HAP-1 (cell line): ENCODE data around the gene CHRNA9.
A peak's percentile ranks its signal among the peaks of the same experiment; 100 is the strongest.

Experiments
- DNase-seq, 2 experiments: peaks; one replicate each; pipeline ENCODE4 v3.0.0-alpha.2; 2016 to 2020; ENCODE audit warnings: low spot score in 2 of 2
- H3K27me3 ChIP-seq: fragments of 250-450 bp; sonication (Bioruptor Pico); 2 replicates; pipeline ENCODE4 v1.5.1; 2020; ENCODE audit warnings: low read depth, mild to moderate bottlenecking, moderate library complexity
- H3K36me3 ChIP-seq: fragments of 250-450 bp; sonication (Bioruptor Pico); replicated peaks from 2 replicates; pipeline ENCODE4 v1.5.1; 2020; ENCODE audit warnings: mild to moderate bottlenecking
- H3K4me1 ChIP-seq: fragments of 250-450 bp; sonication (Bioruptor Pico); 2 replicates; pipeline ENCODE4 v1.5.1; 2020; ENCODE audit warnings: mild to moderate bottlenecking
- H3K4me3 ChIP-seq: fragments of 250-450 bp; sonication (Bioruptor Pico); 2 replicates; pipeline ENCODE4 v1.5.1; 2020; ENCODE audit warnings: mild to moderate bottlenecking, moderate library complexity
- H3K9me3 ChIP-seq: fragments of 250-450 bp; sonication (Bioruptor Pico); 2 replicates; pipeline ENCODE4 v1.5.1; 2020; ENCODE audit warnings: mild to moderate bottlenecking, moderate library complexity
- in situ Hi-C: fragments of 300-500 bp; cut with MboI; formaldehyde crosslinking; loops from 3 replicates; pipeline ENCODE4 v1.14.3; 2020; ENCODE audit warnings: low sequenced_read_pairs, inconsistent platforms, mixed read lengths

CHRNA9 gene

DNA sequence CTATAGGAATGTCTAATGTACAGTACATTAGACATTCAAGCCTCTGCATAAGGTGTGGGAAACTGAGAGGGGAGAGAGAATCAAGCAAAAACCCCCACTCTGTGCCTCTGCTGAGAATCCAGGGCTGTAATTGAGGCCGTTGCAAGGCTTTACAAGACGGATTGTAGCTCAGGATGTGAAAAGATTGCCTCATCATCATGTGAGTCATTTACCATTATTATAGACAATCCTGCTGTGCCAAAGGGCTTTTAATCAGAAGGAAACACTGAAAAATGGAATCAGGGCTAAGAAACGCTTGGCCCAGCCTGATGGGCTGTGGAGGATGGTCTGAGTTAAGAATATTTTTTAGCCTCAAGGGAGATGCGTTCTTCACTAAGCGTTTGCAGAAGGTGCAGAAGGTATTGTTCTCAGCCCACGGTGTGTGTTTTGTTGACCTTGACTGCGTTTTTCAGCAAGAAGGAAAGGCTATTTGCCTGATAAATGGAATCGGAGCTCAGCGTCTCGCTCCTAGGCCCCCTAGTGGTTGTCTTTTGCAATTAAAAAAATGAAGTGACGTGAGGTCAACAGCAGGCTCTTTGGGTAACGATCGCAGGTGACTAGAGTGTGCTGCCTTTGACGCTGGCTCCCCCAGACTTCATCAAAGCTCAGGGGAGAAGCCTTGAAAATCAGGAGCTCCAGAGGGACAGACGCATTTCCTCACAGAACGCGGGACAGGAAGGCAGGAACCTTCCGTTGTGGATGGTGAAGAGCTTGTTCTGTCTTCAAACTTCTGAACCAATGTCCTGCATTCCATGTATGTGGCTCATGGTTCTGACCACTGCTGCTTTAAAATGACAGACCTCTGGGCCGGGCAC lies 18.1 kb upstream of the CHRNA9 start:
- in situ Hi-C loops: loop anchor here (10.0 to 25.0 kb wide), 2 partner anchors 262 to 855 kb away; partner anchors contain the start of genes LIAS, N4BP2 and RPL9
- H3K4me3 ChIP-seq: peak overlapping the region; percentile 2
- no peaks in the 10 kb centered on the region for H3K36me3 ChIP-seq
- no peaks in the 10 kb centered on the region for H3K27me3 ChIP-seq
- peak; percentile 82 to 83 for DNase-seq
- peaks cover 27% of the 10 kb centered on the region for H3K4me1 ChIP-seq
- no peaks in the 10 kb centered on the region for H3K9me3 ChIP-seq

DNA sequence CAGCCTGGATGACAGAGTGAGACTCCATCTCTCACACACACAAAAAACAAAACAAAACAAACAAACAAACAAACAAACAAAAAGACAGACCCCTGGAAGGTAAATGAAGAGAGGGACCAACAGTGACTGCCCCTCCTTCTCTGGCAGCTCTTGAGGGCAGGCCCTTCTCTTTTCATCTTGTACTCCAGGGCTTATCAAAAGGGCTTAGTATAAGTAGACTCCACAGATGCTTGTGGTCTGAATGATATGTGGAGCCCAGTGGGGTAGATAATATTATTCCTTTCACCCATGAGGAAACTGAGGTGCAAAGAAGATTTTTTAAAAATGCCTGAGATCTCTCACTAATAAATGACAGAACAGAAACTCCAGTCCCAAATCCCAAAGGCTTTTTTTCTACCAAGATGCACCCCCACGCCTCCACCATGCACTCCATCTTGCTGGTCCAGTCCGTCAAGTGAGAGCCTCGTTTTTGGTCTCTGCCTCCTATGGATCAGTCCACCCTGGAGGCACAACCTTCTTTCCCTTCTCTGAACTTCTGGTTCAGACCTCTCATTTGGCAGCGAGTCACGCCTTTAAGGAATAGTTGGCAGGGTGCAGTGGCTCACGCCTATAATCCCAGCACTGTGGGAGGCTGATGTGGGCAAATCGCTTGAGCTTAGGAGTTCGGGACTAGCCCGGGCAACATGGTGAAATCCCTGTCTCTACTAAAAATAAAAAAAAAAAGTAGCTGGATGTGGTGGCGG lies 17.0 kb upstream of the CHRNA9 start:
- in situ Hi-C loops: loop anchor here (10.0 to 25.0 kb wide), 2 partner anchors 263 to 856 kb away; partner anchors contain the start of genes LIAS, N4BP2 and RPL9
- Histone ChIP-seq H3K36me3 (no peaks in the 10 kb centered on the region), H3K9me3 (no peaks in the 10 kb centered on the region), H3K27me3 (no peaks in the 10 kb centered on the region), H3K4me1 (peaks cover 38% of the 10 kb centered on the region), H3K4me3 (no peak overlapping the region)
- DNase-seq: no peak

DNA sequence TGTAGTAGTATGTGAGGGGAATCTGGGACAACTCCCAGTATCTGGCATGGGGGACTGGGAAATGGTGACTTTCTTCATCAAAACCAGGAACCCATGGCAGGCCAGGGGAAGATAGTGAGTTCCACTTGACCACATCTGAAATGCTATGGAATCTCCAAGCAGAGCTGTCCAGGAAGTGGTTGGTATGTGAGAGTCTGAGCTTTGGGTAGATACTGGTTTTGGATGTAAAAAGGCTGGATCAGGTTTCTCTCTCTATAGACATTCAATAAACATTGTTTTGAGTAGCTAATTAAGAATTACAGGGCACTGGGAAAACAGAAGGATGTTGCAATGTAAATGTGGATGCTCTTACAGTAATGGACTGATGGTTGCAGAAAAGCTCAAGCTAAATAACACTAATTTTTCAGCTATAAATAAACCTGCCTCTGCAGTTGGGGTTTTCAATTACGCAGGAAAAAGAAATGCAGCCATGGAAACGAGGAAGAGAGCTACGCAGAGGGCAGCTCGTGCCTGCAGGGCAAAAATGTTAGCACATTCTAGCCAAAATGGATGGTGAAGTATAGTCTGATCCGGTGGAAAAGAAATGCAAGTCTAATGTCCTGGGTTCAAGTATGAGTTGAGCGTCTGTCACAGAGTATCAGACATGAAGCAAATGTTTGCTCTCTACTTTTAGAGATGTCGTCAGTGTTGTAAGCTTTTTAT lies 13.4 kb upstream of the CHRNA9 start:
- Histone ChIP-seq H3K36me3 (no peaks in the 10 kb centered on the region), H3K27me3 (no peaks in the 10 kb centered on the region), H3K9me3 (no peaks in the 10 kb centered on the region), H3K4me1 (peaks cover 26% of the 10 kb centered on the region), H3K4me3 (no peak overlapping the region)
- in situ Hi-C loops: loop anchor here (25.0 kb wide), 1 partner anchor 859 kb away; the partner anchor contains the start of genes LIAS and RPL9
- DNase-seq: peak; percentile 26 to 30

DNA sequence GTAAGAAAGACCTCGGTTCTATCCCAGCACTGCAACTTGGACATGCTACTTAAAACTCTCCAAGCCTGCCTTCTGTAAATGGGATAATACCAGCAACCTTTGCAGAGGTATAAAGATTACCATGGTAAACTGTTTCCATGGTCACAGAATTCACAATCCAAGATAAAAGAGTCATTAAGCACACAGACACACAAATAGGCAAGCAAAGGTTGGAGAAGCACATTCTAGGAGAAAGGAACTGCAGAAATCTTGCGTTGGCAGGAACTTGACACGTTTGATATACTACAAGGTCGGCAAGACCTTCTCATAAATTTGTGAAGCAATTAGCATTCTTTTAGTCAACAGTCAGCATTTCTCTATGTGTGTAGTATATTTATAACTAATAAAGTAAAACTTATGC lies 12.3 kb upstream of the CHRNA9 start:
- in situ Hi-C loops: loop anchor here (25.0 kb wide), 1 partner anchor 861 kb away; the partner anchor contains the start of genes LIAS and RPL9
- Histone ChIP-seq H3K4me1 (peaks cover 19% of the 10 kb centered on the region), H3K9me3 (no peaks in the 10 kb centered on the region), H3K27me3 (no peaks in the 10 kb centered on the region), H3K36me3 (no peaks in the 10 kb centered on the region), H3K4me3 (no peak overlapping the region)
- peak in 1 of 2 experiments; percentile 17 for DNase-seq

DNA sequence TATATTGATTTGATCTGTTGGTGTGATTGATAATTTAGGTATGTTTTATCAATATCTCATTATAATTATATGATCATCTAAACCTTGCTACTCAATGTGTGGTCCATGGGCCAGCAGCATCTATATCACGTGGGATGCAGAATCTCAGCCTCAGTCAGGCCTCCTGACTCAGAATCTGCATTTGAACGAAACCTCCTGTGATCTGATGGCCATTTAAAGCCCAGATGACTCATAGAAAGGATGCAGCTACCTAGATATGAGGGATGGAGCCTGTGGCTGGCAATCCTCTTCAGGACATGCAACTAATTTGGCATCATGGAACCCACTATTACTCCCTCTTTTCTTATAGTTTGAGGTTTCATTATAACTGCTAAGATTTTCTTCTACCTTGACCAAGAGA lies 11.3 kb upstream of the CHRNA9 start:
- no peak for DNase-seq
- Histone ChIP-seq H3K4me3 (no peak overlapping the region), H3K9me3 (no peaks in the 10 kb centered on the region), H3K27me3 (no peaks in the 10 kb centered on the region), H3K36me3 (no peaks in the 10 kb centered on the region), H3K4me1 (peaks cover 19% of the 10 kb centered on the region)
- in situ Hi-C loops: loop anchor here (25.0 kb wide), 1 partner anchor 862 kb away; the partner anchor contains the start of genes LIAS and RPL9

DNA sequence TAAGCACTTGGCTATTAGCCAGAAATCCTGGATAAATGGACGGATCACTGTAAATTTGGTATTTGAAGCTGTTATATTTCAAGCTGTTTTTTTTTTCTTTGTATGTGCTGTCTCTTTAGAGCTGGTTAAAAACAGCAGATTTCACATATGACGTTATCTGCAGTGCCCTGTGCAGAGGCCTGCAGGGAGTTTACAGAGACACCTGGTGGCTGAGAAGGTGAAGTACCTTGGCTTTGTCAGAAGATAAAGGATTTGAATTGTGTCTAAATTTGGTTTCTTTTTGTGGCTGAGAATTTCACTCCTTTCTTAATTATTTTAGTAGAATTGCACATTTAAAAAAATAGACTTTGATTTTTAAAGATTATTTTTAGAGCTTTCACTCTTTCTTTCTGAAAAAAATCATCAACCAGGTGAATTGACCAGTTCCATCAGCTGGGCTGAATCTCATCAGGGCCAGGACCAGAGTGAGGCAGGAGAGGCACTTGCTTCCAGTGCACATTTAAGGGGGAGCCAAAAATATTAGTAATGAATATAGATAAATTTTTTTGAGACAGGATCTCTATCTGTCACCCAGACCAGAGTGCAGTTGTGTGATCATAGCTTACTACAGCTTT lies 9.6 kb upstream of the CHRNA9 start:
- no peaks in the 10 kb centered on the region for H3K36me3 ChIP-seq
- DNase-seq: peak; percentile 65
- in situ Hi-C loops: no loop called here
- H3K9me3 ChIP-seq: no peaks in the 10 kb centered on the region
- peaks cover 19% of the 10 kb centered on the region for H3K4me1 ChIP-seq
- no peak overlapping the region for H3K4me3 ChIP-seq
- no peaks in the 10 kb centered on the region for H3K27me3 ChIP-seq

DNA sequence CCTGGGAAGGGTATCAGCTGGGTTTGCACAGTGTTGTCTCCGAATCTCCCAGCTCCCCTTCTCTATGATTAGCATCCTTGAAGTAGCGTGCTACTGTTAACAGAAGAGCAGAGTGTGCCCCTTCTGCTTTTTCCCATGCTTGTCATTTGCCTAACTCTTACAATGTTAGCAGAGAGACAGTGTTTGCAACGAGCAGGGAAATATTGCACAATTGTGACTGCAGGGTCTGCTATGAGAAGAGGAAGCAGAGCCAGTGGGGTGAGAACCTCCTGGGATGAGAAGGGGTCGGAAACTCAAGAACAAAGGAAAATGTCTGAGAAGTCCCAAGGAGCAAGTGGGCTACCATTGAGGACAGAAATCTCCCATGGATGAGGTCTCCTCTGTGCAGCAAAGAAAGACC lies 7.8 kb upstream of the CHRNA9 start:
- in situ Hi-C loops: no loop called here
- no peaks in the 10 kb centered on the region for H3K36me3 ChIP-seq
- DNase-seq: no peak
- no peak overlapping the region for H3K4me3 ChIP-seq
- H3K27me3 ChIP-seq: no peaks in the 10 kb centered on the region
- H3K9me3 ChIP-seq: no peaks in the 10 kb centered on the region
- peaks cover 8% of the 10 kb centered on the region for H3K4me1 ChIP-seq

DNA sequence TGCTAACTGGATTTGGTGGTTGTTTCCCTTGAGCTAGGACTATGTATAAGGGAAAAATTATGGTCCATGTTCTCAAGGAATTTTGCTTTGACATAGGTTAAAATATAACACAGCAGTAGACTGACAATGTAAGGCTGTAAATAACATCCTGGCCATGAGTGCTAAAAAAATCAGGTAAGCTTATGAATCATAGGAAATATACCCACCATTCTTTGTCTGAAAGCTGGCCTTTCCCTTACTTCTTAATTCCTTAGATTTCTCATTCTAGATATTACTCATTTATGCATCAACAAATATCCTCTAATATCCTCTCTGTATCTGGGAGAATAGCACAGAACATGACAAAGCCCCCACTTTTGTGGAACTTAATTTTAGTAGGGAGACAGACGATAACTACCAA lies 6.8 kb upstream of the CHRNA9 start:
- Histone ChIP-seq H3K4me3 (no peak overlapping the region), H3K4me1 (peaks cover under 1% of the 10 kb centered on the region), H3K27me3 (no peaks in the 10 kb centered on the region), H3K36me3 (no peaks in the 10 kb centered on the region), H3K9me3 (no peaks in the 10 kb centered on the region)
- in situ Hi-C loops: no loop called here
- no peak for DNase-seq

DNA sequence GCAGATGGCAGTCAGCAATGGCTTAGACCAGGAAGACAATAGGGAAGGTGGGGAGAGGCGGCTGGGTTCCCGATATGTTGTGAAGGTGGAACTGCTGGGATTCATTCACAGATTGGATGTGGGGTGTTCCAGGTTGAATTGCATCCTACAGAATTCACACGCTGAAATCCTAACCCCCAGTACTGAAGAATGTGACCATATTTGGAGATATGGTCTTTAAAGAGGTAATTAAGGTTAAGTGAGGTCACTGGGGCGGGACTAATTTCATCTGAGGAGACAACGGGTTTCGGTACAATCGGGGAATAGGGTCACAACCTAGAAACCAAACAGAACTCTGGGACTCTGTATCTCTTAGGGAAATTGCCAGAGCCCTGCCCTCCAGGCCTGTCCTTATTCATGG lies 5.3 kb upstream of the CHRNA9 start:
- Histone ChIP-seq H3K4me3 (no peak overlapping the region), H3K9me3 (no peaks in the 10 kb centered on the region), H3K4me1 (peaks cover 15% of the 10 kb centered on the region), H3K27me3 (no peaks in the 10 kb centered on the region), H3K36me3 (no peaks in the 10 kb centered on the region)
- in situ Hi-C loops: no loop called here
- no peak for DNase-seq

DNA sequence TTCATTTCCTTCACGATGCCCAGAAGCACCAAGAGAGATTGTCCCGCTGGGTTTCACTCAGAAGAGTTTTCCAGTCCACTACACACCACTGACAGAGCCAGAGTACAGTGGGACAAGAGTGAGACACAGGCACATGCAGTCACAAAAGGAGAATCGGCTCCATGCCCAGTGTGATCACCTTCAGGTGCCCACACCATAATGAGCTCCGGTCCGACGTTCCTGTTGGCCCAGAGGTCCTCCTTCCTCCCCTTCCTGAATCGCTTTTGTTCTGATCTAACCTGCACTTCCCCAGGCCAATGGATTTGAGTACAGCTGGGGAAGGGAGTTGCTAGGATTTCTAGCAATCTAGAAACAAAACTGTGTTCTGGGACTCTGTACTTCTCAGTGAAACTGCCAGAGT lies 4.6 kb upstream of the CHRNA9 start:
- in situ Hi-C loops: no loop called here
- H3K4me3 ChIP-seq: no peak overlapping the region
- no peaks in the 10 kb centered on the region for H3K27me3 ChIP-seq
- DNase-seq: no peak
- no peaks in the 10 kb centered on the region for H3K36me3 ChIP-seq
- H3K9me3 ChIP-seq: no peaks in the 10 kb centered on the region
- peaks cover 18% of the 10 kb centered on the region for H3K4me1 ChIP-seq

DNA sequence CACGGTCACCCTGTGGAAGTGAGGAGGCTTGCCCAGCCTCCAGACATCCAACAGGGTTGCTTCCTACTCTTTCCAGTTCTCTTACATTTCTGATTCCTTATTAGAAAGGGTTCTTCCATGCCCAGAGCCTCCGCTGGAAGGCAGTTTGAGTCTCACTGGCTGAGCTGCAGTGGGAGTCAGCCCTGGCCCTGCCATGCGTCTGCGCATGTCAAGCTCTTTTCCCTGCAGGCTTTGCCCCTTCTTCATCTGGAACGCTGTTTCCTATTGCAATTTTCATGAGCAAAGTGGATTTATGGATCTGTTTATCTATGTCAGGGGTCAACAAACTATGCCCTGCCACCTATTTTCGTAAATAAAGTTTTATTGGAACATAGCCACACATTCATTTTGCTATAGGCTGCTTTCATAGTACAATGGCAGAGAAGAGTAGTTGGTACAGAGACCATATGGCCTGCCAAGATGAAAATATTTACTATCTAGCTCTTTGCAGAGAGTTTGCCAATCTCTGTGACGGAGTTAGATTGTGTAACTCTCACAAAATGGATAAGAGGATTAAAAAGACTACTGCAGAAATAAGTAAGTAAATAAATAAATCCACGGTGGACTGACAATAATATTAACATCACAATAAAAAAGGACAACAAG lies 3.9 kb upstream of the CHRNA9 start:
- in situ Hi-C loops: no loop called here
- Histone ChIP-seq H3K4me1 (peaks cover 18% of the 10 kb centered on the region), H3K27me3 (no peaks in the 10 kb centered on the region), H3K4me3 (no peak overlapping the region), H3K36me3 (no peaks in the 10 kb centered on the region), H3K9me3 (no peaks in the 10 kb centered on the region)
- DNase-seq: peak in 1 of 2 experiments; percentile 54

DNA sequence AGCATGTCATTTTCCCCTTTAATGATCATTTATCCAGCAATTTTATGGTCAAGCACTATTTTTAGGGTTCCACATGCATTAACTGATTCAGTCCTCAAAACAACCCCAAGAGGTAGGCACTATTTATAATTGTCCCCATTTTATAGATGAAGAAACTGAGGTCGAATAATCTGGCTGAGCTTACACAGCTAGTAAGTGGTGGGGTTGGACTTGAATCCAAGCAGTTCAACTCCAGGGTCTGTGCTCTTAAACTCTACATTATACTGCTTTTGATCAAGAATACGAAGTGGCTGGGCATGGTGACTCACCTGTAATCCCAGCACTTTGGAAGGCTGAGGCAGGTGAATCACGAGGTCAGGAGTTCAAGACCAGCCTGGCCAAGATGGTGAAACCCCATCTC lies 3.2 kb upstream of the CHRNA9 start:
- H3K9me3 ChIP-seq: no peaks in the 10 kb centered on the region
- in situ Hi-C loops: no loop called here

DNA sequence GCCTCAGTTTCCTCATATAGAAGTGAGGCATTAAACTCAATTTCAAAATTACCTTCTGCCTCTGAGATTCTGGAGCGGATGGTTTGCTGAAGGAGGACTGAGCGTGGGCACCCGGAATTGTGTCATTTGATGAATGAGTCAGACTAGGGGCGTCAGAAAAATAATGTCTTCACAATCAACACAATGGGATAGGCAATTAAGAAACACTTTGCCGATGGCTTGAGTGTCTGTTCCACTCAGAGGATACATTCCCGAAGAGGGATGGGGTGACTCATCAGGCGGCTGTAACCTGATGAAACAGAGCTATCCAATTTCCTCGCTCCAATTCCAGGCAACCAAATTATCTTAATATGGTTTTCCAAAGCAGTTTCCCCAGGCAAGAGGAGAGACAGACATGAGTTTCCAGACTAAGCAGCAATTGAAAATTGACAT lies 1.2 kb upstream of the CHRNA9 start:
- in situ Hi-C loops: no loop called here
- H3K36me3 ChIP-seq: no peaks in the 10 kb centered on the region
- DNase-seq: peak; percentile 25 to 46

More for the DNA sequence above, 3.2 kb upstream of the CHRNA9 start:
- H3K27me3 ChIP-seq: no peaks in the 10 kb centered on the region
- no peak for DNase-seq
- H3K36me3 ChIP-seq: no peaks in the 10 kb centered on the region
- no peak overlapping the region for H3K4me3 ChIP-seq
- H3K4me1 ChIP-seq: peaks cover 18% of the 10 kb centered on the region

More for the DNA sequence above, 1.2 kb upstream of the CHRNA9 start:
- no peaks in the 10 kb centered on the region for H3K27me3 ChIP-seq
- H3K4me1 ChIP-seq: peaks cover 18% of the 10 kb centered on the region
- no peak overlapping the region for H3K4me3 ChIP-seq
- no peaks in the 10 kb centered on the region for H3K9me3 ChIP-seq
